Superior temporal gyrus (tissue), 1 donor: Measurements from ENCODE around the gene OTOF.
A peak's percentile ranks its signal among the peaks of the same experiment; 100 is the strongest.

ENCODE experiments used
- DNase-seq: peaks from one replicate; pipeline ENCODE4 v3.0.0-alpha.2; 2016; ENCODE audit errors: extremely low spot score

Gene OTOF

GRCh38 chr2:26477911-26478253, at the start of gene OTOF:
Gene OTOF, minus strand, starts transcription at chr2:26478124.
- DNase-seq: no peak

DNA sequence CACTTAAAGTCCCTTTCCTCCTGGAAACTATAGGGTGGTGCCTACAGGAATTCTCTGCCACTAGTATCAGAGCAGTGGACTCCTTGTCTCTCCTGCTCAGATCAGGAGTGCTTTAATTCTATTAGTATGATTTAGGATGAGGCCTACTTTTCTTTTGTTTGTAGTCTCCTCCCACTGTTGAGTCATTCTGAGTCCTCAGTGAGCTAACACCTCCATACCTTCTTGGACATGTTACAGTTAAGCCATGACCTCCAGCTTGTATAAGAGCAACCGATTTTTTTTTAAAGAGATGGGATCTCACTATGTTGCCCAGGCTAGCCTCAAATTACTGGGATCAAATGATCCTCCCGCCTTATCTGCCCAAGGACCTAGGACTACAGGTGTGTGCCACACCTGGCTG, 48.7 kb upstream of the OTOF start:
- no peak for DNase-seq

- DNase-seq: no peak
These were observed 48.2 kb upstream of the OTOF start for GRCh38 chr2:26526105-26526504.

- DNase-seq: no peak
These were observed 45.8 kb upstream of the OTOF start for GRCh38 chr2:26523750-26524149.

GRCh38 chr2:26522751-26523171, 44.8 kb upstream of the OTOF start:
- DNase-seq: no peak

DNA sequence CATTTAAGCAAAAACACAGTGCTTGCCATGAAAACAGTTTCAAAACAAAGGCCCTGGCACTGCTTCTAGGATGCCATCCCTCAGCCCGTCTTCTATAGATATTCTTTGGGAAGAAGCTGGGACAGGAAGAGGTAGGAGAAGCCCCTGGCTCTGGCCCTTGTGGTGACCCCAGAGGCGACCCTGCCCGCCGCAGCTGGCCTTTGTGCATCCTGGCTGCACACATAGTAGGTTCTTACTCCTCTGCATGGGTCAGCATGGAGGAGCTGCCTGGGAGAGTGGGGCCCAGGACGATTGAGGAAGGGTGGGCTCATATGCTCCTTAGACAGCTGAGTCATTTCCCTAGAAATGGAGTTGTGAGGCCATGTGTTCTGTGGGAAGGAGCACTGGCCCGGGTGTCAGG, 44.4 kb upstream of the OTOF start:
- no peak for DNase-seq

DNA sequence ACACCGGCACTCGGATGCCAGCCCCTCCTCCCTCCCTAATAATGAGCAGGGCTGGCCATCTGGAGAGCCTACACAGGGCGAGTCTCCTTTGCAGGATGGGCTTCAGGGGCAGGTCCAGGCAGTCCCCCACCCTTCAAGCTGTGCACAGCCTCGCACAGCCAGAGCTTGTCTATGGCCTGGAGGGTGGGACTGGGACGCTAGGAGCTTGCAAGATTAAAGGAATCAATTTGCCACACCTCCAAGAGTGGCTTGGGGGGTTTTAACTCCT, 43.9 kb upstream of the OTOF start:
- no peak for DNase-seq

DNA sequence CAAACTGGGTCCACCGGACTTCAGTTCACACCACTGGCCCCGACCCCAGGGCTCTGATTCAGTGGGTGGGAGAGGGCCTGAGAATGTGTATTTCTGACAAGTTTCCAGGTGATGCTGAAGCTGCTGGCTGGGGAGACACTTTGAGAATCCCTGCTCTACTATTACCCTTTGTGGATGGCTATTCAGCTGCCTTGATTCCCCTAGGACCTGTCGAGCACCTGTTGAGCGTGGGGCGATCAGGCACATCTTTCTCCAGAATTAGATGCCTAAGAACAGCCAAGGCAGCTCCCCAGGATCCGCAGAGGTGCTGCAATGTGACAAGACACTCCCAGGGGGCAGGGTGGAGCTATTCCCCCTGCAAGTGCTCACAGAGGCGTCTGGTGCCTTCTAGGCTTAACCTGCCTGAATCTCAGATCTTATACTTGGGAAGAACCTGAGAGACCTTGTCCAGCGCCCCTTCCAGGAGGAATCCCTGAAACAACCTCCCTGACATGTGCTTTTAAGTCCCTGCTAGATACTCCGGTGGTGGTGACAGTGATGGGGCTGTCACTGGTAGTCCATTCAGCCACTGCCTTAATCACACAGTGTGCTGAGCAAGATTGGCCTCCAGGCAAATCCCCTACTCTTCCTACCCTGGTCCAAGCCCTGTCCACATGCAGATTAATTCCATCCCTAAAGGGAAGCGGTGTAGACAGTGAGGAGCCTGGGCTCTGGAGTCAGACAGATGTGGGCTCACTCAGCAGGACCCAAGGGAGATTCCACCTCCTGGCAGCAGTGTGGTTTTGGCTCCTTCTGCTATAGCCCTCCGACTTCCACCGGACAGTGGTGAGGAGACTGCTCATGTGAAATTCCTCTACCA, 43.4 kb upstream of the OTOF start:
- DNase-seq: no peak

DNA sequence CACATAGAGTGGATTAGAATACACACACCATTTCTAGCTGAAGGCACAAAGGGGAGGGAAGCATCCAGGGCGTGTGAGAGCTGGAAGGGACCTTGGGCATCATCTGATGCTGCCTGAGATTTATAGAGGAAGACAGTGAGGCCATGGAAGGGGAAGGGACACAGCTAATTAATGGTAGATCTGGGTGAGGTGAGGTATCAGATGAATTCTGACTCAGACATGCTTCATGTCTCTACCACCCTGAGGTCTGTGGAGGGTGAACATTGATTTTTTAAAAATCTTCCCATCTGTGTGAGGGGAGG, 42.2 kb upstream of the OTOF start:
- DNase-seq: no peak

- DNase-seq: no peak
These were observed 41.6 kb upstream of the OTOF start for GRCh38 chr2:26519396-26520147.

DNA sequence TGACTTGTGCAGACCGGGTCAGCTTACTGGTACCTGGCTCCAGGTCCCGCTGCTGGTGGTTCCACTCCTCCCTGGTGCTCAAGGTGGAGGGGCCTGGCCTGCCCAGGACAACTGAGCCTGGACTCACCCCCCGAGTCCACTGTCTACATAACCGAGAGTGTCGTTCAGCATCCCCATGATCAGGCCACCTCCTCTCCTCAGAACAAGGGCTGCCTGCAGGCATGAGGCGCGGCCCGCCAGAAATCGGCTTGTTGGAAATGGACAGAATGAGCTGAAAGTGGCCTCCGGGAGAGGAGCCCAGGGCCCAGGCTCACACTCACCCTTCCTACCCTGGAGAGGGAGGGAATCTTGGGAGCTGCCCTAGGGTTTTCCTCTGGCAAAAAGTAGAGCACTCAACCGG, 38.9 kb upstream of the OTOF start:
- DNase-seq: no peak

DNA sequence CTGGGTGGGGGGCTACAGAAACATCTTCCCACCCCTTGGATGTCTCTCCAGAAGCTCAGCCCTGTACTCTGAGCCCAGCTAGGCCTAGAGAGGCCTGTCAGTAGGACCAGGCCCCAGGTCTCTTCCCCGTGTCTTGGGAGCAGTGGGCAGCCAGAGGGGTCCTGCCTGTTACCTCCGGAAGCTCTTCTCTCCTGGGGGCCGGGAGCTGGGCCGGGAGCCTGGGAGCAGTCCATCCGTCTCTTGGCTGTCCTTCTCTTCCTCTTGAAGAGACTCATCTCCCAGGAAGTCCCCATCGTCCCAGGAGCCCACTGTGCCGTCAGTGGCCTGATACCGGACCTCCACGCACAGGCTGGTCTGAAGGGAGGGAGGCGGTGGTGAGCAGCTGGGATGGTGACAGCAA, 38.3 kb upstream of the OTOF start:
- no peak for DNase-seq

DNA sequence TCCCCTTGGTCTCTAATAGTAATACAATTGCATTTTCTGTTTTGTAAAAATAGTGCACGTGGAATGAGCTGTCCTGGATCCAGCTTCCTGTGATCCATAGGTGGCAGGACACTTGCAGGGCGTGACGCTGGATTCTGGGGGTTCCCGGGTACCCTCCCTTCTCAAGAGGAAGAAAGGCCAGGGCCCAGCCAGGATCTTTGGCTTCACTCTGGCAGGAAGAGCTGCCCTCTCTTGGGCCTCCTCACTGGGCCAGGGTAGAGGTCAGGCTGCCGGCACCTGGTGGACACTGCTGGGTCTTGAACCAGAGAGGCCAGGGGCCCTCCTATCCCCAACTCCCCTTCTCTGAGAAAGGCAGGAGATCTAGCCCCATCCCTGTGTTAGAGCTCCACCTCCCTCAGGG, 37.8 kb upstream of the OTOF start:
- DNase-seq: no peak

DNA sequence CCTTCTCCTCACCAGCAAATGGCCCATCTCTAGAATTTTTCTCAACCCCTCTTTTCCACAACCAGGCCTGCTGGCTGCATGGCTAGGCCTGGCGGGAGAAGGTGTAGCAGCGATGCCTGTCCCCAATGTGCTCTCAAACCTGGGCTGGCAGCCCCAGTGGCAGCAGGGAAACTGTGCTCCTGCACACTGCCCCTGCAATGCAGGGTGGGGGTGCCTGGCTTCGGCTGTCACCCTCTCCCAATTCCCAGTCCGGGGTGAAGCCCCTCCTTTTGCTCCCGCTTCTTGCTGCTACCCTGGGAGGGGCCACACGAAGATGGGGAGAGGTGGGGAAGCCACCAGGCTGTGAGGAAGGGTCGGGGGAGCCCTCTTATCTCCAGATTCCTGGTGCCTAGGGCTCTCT, 36.1 kb upstream of the OTOF start:
- no peak for DNase-seq

DNA sequence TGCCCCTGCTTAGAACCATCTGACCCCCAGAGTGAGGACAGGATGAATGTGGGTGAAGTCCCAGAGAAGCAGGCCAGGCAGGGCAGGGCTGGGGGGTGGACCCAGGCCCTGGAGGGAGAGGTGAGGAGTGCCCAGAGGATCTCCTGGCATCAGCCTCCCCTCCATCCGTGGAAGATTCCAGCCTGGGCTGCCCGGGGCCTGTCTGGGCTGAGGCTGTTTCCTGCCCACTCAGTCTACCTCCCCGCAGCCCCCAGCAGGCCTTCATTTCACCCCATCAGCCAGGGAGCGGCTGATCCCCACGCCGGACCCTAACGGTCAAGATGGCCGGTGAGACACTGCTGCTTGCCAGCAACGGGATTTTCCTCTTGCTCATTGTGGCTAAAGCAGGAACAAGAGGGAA, 35.3 kb upstream of the OTOF start:
- DNase-seq: no peak

- DNase-seq: no peak
These were observed 33.5 kb upstream of the OTOF start for GRCh38 chr2:26511466-26511865.

DNA sequence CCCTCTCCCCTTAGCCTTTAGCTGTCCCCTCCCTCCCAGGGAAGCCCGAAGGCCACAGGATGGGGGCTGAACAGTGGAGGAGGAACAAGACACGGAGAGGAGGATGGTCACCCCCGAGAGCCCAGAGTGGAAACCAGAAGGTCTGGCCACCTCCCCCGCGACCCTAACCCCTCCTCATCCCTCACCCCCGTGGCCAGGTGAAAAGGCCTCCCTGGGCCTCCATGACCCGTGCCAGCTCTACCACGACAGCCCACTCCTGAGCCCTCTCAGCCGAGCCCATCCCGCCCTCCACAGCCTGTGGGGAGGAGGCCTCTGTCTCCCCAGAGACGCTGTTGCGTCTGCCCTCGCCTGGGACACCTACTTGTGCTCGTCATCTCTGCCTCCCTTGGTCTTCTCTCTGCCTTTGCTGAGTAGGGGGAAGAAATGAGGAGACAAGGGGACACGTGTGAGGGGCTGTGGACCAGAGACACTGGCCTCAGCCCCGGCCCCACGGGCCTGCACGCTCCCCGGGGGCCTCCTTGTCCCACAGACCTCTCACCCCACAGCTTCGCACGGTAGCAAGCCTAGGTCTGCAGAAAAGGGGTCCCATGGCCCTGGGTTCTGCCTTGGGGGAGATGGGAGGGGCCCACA, 32.5 kb upstream of the OTOF start:
- DNase-seq: no peak

GRCh38 chr2:26509141-26509540, 31.2 kb upstream of the OTOF start:
- DNase-seq: no peak

GRCh38 chr2:26507932-26508331, 30.0 kb upstream of the OTOF start:
- DNase-seq: no peak

- no peak for DNase-seq
These were observed 29.2 kb upstream of the OTOF start for GRCh38 chr2:26507088-26507487.

GRCh38 chr2:26506279-26506678, 28.4 kb upstream of the OTOF start:
- DNase-seq: no peak

- DNase-seq: no peak
These were observed 26.1 kb upstream of the OTOF start for GRCh38 chr2:26504002-26504401.

- DNase-seq: peak; percentile 68
These were observed 25.4 kb upstream of the OTOF start for GRCh38 chr2:26503231-26503880.
